Measurements from ENCODE around the gene RTL1. TPM values are rescaled to one million over a fixed set of nuclear protein-coding genes. Genes with fewer than 3 reads are reported as not detected.
A peak's percentile ranks its signal among the peaks of the same experiment; 100 is the strongest.

The RTL1 gene
- total and polyA plus RNA-seq, 2 experiments from 2014 or later = 0.36 TPM; not detected in 1

DNA sequence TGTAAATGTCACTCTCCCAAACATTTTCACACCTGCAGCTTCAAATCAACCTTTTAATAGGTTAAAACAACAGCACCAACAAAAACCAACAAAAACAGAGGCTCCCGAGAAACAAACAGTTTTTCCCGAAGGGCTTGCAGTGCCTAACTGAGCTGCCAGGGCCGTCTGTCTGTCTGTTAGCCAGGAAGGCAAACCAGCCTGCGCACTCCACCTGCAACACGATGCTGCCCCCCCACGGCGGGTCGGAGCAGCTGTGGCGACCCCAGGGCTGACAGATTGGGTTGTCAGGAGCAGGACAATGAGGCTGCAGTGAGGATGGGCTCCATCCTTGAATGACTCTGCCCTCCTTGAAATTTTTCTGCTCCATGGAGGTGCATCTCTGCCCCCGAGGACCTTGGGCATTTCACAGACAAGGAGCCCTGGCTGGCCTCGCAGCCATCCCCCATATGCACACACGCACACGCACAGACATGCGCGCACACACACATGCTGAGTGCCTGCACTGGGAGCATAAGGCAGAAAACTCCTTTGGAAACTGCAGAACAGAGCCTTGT is 2.6 kb downstream of the RTL1 start:
- no peak overlapping the region for H3K9ac ChIP-seq
- no peaks in the 10 kb centered on the region for H3K79me2 ChIP-seq (ENCODE audit: insufficient read depth)
- H3K4me3 ChIP-seq = no peak overlapping the region
- peak; percentile 15 for TF ChIP-seq EZH2 (IDR thresholded peaks at IDR 0.05; ENCODE audit: insufficient read depth, poor library complexity, severe bottlenecking)
- TF ChIP-seq EZH2phosphoT487 (IDR thresholded peaks at IDR 0.05; ENCODE audit: insufficient read depth, low read depth) = no peak
- DNase-seq = peak; percentile 29
- H3K4me1 ChIP-seq (ENCODE audit: insufficient read depth) = no peaks in the 10 kb centered on the region
- in situ Hi-C loops (cut with MboI) = no loop called here
- no peak overlapping the region for H3K27ac ChIP-seq
- 55 to 71% methylated on average over 15 of the region's 15 CpGs for WGBS, 2 experiments (ENCODE audit: low coverage in 1 of 2, low lambda C conversion rate in 2 of 2, missing lambda C conversion rate in 2 of 2)
- H3K4me2 ChIP-seq (ENCODE audit: unreplicated experiment) = no peak overlapping the region
- H3K9me2 ChIP-seq (ENCODE audit: insufficient read depth) = no peaks in the 10 kb centered on the region
- no peaks in the 10 kb centered on the region for H3K9me3 ChIP-seq (ENCODE audit: low read depth)
- no peak overlapping the region for H2AFZ ChIP-seq
- H3F3A ChIP-seq (ENCODE audit: insufficient read depth) = peaks cover 5% of the 10 kb centered on the region; the same call in 1 of the 2 replicates
- no peaks in the 10 kb centered on the region for H4K20me1 ChIP-seq (ENCODE audit: insufficient read depth)
- H3K36me3 ChIP-seq (ENCODE audit: low read depth) = peaks cover 7% of the 10 kb centered on the region; the same call in 1 of the 2 replicates
- H3K27me3 ChIP-seq (replicated peaks; ENCODE audit: insufficient read depth) = peaks cover 13% of the 10 kb centered on the region; the same call in 1 of the 2 replicates

DNA sequence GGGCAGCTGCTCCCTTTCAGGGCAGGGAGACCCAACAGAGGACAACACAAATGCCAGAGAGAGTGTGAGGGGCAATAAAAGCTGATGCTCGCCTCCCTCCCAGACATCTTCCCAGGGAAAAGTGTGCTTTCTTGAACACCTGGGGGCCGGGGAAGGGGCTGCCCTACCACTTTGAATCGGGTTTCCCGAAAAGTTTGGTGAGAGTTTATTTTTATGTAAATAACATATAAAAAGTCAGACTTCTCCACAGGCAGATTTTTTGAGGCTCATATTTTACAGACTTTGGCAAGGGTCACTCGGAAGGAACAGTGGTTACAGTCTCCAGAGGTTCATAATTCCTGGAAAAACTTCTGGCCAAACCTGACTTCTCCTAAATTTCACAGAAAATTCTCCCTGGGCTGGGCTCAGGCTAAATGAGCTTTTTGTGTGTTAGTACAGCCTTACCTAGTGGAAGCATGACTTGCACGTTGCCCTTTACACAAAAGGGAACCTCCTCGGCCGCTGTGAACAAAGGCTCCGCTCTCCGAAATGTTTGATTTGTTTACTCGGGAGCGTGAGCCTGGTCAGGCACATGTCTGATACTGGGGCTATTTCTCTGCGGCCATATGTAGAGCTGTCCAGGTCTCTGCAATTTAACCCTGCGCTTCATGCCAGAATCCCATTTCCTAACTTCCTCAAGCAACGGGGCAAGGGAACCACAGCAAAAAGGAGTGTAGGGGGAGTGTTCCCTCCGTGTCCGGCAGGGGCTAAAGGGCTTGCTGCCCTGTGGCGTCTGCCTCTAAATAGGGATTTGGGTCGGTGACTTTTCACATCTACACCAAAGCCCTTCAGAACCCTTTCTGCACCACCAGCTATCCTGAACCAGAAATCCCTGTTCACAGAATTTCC is 3.4 kb downstream of the RTL1 start:
- WGBS, 2 experiments (ENCODE audit: low coverage in 1 of 2, low lambda C conversion rate in 2 of 2, missing lambda C conversion rate in 2 of 2) = 38 to 45% methylated on average over 19 of the region's 19 CpGs
- Histone ChIP-seq H3K27ac (no peak overlapping the region), H3F3A (ENCODE audit: insufficient read depth) (no peaks in the 10 kb centered on the region), H3K4me1 (ENCODE audit: insufficient read depth) (no peaks in the 10 kb centered on the region), H2AFZ (no peak overlapping the region), H3K4me2 (ENCODE audit: unreplicated experiment) (no peak overlapping the region), H3K79me2 (ENCODE audit: insufficient read depth) (no peaks in the 10 kb centered on the region), H3K4me3 (no peak overlapping the region), H3K36me3 (ENCODE audit: low read depth) (peaks cover 5% of the 10 kb centered on the region; the same call in 1 of the 2 replicates), H3K9me3 (ENCODE audit: low read depth) (no peaks in the 10 kb centered on the region), H3K27me3 (replicated peaks; ENCODE audit: insufficient read depth) (peaks cover 13% of the 10 kb centered on the region; the same call in 1 of the 2 replicates), H3K9ac (no peak overlapping the region), H3K9me2 (ENCODE audit: insufficient read depth) (no peaks in the 10 kb centered on the region), H4K20me1 (ENCODE audit: insufficient read depth) (no peaks in the 10 kb centered on the region)
- TF ChIP-seq EZH2phosphoT487 (IDR thresholded peaks at IDR 0.05; ENCODE audit: insufficient read depth, low read depth) = no peak
- TF ChIP-seq EZH2 (IDR thresholded peaks at IDR 0.05; ENCODE audit: insufficient read depth, poor library complexity, severe bottlenecking) = peak; percentile 30
- in situ Hi-C loops (cut with MboI) = no loop called here
- DNase-seq = peak; percentile 7

DNA sequence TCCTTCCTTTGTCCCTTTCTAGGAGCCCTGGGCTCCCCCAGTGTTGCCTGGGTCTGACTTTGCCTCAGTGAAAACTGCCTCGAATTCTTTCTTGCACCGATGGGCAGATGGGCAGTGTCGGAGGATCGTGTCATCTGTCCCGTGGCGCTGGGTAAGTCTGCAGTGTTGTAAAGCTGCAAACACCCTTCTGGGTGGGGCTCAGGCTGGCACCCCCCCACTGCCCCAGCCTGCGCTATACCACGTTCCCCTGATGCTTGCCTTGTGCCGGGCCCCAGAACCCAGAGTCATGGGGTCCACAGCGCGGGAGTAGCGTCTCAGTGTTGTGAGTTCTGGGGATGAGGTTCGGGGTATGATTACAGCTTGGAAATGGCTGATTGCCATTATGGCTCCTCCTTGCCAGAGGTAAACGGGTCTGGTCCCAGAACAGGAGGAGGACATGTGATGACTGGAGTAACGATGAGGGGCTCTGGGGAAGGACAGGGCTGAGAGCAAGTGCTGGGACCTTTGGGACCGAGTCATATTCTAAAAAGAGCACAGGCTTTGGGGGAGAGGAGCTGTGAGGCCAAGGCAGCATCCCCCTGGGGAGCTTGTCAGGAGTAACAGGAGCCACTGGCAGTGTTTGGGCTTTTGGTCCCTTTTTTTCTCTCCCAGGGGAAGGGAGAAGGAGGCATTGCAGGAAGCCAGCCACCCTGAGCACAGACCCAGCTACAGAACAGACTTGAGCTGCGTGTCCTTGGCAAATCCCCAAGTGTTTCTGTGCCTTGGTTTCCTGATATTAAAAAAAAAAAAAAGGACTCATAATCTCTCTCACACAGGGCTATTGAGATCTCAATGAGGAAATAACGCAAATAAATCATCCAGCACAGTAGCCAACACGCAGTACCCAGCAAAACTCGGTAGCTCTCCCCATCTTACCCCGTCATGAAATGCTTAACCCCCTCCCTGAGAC is 4.3 kb downstream of the RTL1 start:
- H3F3A ChIP-seq (ENCODE audit: insufficient read depth) = no peaks in the 10 kb centered on the region
- no peaks in the 10 kb centered on the region for H3K79me2 ChIP-seq (ENCODE audit: insufficient read depth)
- no peaks in the 10 kb centered on the region for H3K4me1 ChIP-seq (ENCODE audit: insufficient read depth)
- WGBS, 2 experiments (ENCODE audit: low coverage in 1 of 2, low lambda C conversion rate in 2 of 2, missing lambda C conversion rate in 2 of 2) = 66 to 69% methylated on average over 21 of the region's 21 CpGs
- no peak overlapping the region for H3K4me2 ChIP-seq (ENCODE audit: unreplicated experiment)
- in situ Hi-C loops (cut with MboI) = no loop called here
- H2AFZ ChIP-seq = no peak overlapping the region
- H3K9me2 ChIP-seq (ENCODE audit: insufficient read depth) = no peaks in the 10 kb centered on the region
- no peak for DNase-seq
- no peak overlapping the region for H3K27ac ChIP-seq
- no peak overlapping the region for H3K4me3 ChIP-seq
- no peak for TF ChIP-seq EZH2 (IDR thresholded peaks at IDR 0.05; ENCODE audit: insufficient read depth, poor library complexity, severe bottlenecking)
- no peak for TF ChIP-seq EZH2phosphoT487 (IDR thresholded peaks at IDR 0.05; ENCODE audit: insufficient read depth, low read depth)
- H3K9ac ChIP-seq = no peak overlapping the region
- peaks cover 13% of the 10 kb centered on the region; the same call in 1 of the 2 replicates for H3K27me3 ChIP-seq (replicated peaks; ENCODE audit: insufficient read depth)
- H3K36me3 ChIP-seq (ENCODE audit: low read depth) = peaks cover 9% of the 10 kb centered on the region; the same call in 1 of the 2 replicates
- no peaks in the 10 kb centered on the region for H4K20me1 ChIP-seq (ENCODE audit: insufficient read depth)
- no peaks in the 10 kb centered on the region for H3K9me3 ChIP-seq (ENCODE audit: low read depth)

DNA sequence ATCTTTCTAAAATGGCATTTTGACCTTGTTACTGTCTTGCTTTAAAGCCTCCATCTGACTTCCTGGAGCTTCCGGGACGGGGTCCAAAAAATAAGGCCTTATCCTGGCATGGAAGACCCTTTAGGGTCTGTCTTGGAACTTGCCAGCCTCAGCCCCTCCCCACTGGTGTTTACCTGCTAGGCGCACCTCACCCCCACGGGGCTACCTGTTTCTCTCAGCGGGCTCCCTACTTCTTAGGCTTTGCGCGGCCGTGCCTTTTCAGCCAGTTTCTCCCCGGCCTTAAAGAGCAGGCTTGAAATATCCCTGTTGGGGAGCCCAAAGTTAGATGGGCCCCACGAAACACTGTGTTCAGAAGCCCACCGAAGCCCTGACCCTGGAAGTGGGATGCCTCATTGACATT is 5.1 kb downstream of the RTL1 start:
- Histone ChIP-seq H3K4me1 (ENCODE audit: insufficient read depth) (no peaks in the 10 kb centered on the region), H3K36me3 (ENCODE audit: low read depth) (peaks cover 13% of the 10 kb centered on the region; the same call in 1 of the 2 replicates)
- TF ChIP-seq EZH2phosphoT487 (IDR thresholded peaks at IDR 0.05; ENCODE audit: insufficient read depth, low read depth) (no peak), EZH2 (IDR thresholded peaks at IDR 0.05; ENCODE audit: insufficient read depth, poor library complexity, severe bottlenecking) (no peak)

More for the DNA sequence above, 5.1 kb downstream of the RTL1 start:
- Histone ChIP-seq H3K9ac (no peak overlapping the region), H3K27ac (no peak overlapping the region), H3K79me2 (ENCODE audit: insufficient read depth) (no peaks in the 10 kb centered on the region), H3K4me3 (no peak overlapping the region), H2AFZ (no peak overlapping the region), H3F3A (ENCODE audit: insufficient read depth) (no peaks in the 10 kb centered on the region), H3K27me3 (replicated peaks; ENCODE audit: insufficient read depth) (peaks cover 13% of the 10 kb centered on the region; the same call in 1 of the 2 replicates), H3K9me2 (ENCODE audit: insufficient read depth) (no peaks in the 10 kb centered on the region), H3K9me3 (ENCODE audit: low read depth) (no peaks in the 10 kb centered on the region), H3K4me2 (ENCODE audit: unreplicated experiment) (no peak overlapping the region), H4K20me1 (ENCODE audit: insufficient read depth) (no peaks in the 10 kb centered on the region)
- WGBS, 2 experiments (ENCODE audit: low coverage in 1 of 2, low lambda C conversion rate in 2 of 2, missing lambda C conversion rate in 2 of 2) = 62 to 65% methylated on average over 11 of the region's 11 CpGs
- no peak for DNase-seq
- in situ Hi-C loops (cut with MboI) = no loop called here

Measured in GM23248 (cell line).